H9 (cell line): Measurements from ENCODE around the gene IL26. TPM values are rescaled to one million over a fixed set of nuclear protein-coding genes. Genes with fewer than 3 reads are reported as not detected.

Experiments used
- DNase-seq: peaks from one replicate; pipeline ENCODE4 v3.0.0-alpha.2; 2017
- H2AFZ ChIP-seq: one replicate; pipeline ENCODE4 v1.6.1; 2013; ENCODE audit warnings: mild to moderate bottlenecking, low read length, control low read depth, moderate library complexity
- H2AK5ac ChIP-seq: 2 replicates; pipeline ENCODE4 v1.6.1; 2013; ENCODE audit warnings: low read length, control low read depth, mixed read lengths; ENCODE audit not compliant: insufficient read length
- H2BK120ac ChIP-seq: one replicate; pipeline ENCODE4 v1.6.1; 2013; ENCODE audit warnings: low read depth, mild to moderate bottlenecking, low read length, control low read depth, inconsistent platforms; ENCODE audit not compliant: poor library complexity, severe bottlenecking
- H2BK12ac ChIP-seq: 2 replicates; pipeline ENCODE4 v1.6.1; 2013; ENCODE audit warnings: low read length, control low read depth, mixed read lengths, low read depth; ENCODE audit not compliant: insufficient read length
- H2BK15ac ChIP-seq: 2 replicates; pipeline ENCODE4 v1.6.1; 2013; ENCODE audit warnings: low read depth, low read length, control low read depth
- H2BK20ac ChIP-seq: one replicate; pipeline ENCODE4 v1.6.1; 2013; ENCODE audit warnings: low read depth, mild to moderate bottlenecking, low read length, control low read depth, inconsistent platforms; ENCODE audit not compliant: poor library complexity, severe bottlenecking
- H2BK5ac ChIP-seq: 2 replicates; pipeline ENCODE4 v1.6.1; 2013; ENCODE audit warnings: low read length, control low read depth, mixed read lengths; ENCODE audit not compliant: insufficient read length
- H3K14ac ChIP-seq: 2 replicates; pipeline ENCODE4 v1.6.1; 2013; ENCODE audit warnings: low read length, control low read depth; ENCODE audit not compliant: insufficient read depth
- H3K18ac ChIP-seq: 2 replicates; pipeline ENCODE4 v1.6.1; 2013; ENCODE audit warnings: low read depth, mild to moderate bottlenecking, mixed read lengths, low read length, control low read depth; ENCODE audit not compliant: insufficient read length
- H3K23ac ChIP-seq: 2 replicates; pipeline ENCODE4 v1.6.1; 2013; ENCODE audit warnings: low read length, control low read depth, mixed read lengths, low read depth; ENCODE audit not compliant: insufficient read length
- H3K23me2 ChIP-seq: 2 replicates; pipeline ENCODE4 v1.6.1; 2013; ENCODE audit warnings: low read depth, mild to moderate bottlenecking, mixed read lengths, low read length, control low read depth; ENCODE audit not compliant: insufficient read length, poor library complexity, severe bottlenecking
- H3K27ac ChIP-seq: 2 replicates; pipeline ENCODE4 v1.5.1; 2013; ENCODE audit warnings: low read length, control low read depth, mixed read lengths, low read depth; ENCODE audit not compliant: insufficient read length
- H3K27me3 ChIP-seq: 2 replicates; pipeline ENCODE4 v1.6.1; 2013; ENCODE audit warnings: low read length, control low read depth, inconsistent platforms; ENCODE audit not compliant: insufficient read depth
- H3K4ac ChIP-seq: 2 replicates; pipeline ENCODE4 v1.6.1; 2013; ENCODE audit warnings: low read depth, mild to moderate bottlenecking, control low read depth, inconsistent platforms, low read length, moderate library complexity
- H3K4me1 ChIP-seq: 2 replicates; pipeline ENCODE4 v1.6.1; 2013; ENCODE audit warnings: low read length, control low read depth, inconsistent platforms; ENCODE audit not compliant: insufficient read depth
- H3K4me2 ChIP-seq: 2 replicates; pipeline ENCODE4 v1.6.1; 2013; ENCODE audit warnings: low read length, control low read depth, mixed read lengths; ENCODE audit not compliant: insufficient read length, insufficient read depth
- H3K56ac ChIP-seq: 2 replicates; pipeline ENCODE4 v1.6.1; 2013; ENCODE audit warnings: low read depth, mild to moderate bottlenecking, mixed read lengths, low read length, control low read depth; ENCODE audit not compliant: insufficient read length
- H3K79me1 ChIP-seq: 2 replicates; pipeline ENCODE4 v1.6.1; 2013; ENCODE audit warnings: low read depth, mild to moderate bottlenecking, moderate library complexity, low read length, control low read depth, inconsistent platforms; ENCODE audit not compliant: insufficient read depth, poor library complexity, severe bottlenecking
- H3K79me2 ChIP-seq: 2 replicates; pipeline ENCODE4 v1.6.1; 2013; ENCODE audit warnings: low read length, control low read depth, inconsistent platforms; ENCODE audit not compliant: insufficient read depth
- H3K9ac ChIP-seq: 2 replicates; pipeline ENCODE4 v1.6.1; 2013; ENCODE audit warnings: low read length, control low read depth, mixed read lengths; ENCODE audit not compliant: insufficient read length; ENCODE audit errors: extremely low read depth
- H3K9me3 ChIP-seq: one replicate; pipeline ENCODE4 v1.6.1; 2013; ENCODE audit warnings: low read depth, low read length, inconsistent platforms; ENCODE audit not compliant: control insufficient read depth
- H3T11ph ChIP-seq: one replicate; pipeline ENCODE4 v1.6.1; 2013; ENCODE audit warnings: mild to moderate bottlenecking, low read length, control low read depth, inconsistent platforms
- H4K20me1 ChIP-seq: one replicate; pipeline ENCODE4 v1.6.1; 2013; ENCODE audit not compliant: control insufficient read depth, insufficient read length, insufficient read depth
- H4K5ac ChIP-seq: 2 replicates; pipeline ENCODE4 v1.6.1; 2013; ENCODE audit warnings: low read depth, mild to moderate bottlenecking, mixed read lengths, low read length, control low read depth; ENCODE audit not compliant: insufficient read length
- H4K8ac ChIP-seq: replicated peaks from 2 replicates; pipeline ENCODE4 v1.6.1; 2013; ENCODE audit warnings: low read length, control low read depth, mixed read lengths, low read depth; ENCODE audit not compliant: insufficient read length
- H4K91ac ChIP-seq: 2 replicates; pipeline ENCODE4 v1.6.1; 2013; ENCODE audit warnings: low read depth, mild to moderate bottlenecking, moderate library complexity, mixed read lengths, low read length, control low read depth; ENCODE audit not compliant: insufficient read length
- H3K27ac Mint-ChIP-seq, 3 experiments: 2 replicates in 2 of 3; 3 replicates in 1 of 3; pipeline ENCODE4 v1.8.0; 2020 to 2021; ENCODE audit warnings: mixed read lengths in 3 of 3, mild to moderate bottlenecking in 1 of 3, moderate library complexity in 1 of 3
- H3K27me3 Mint-ChIP-seq: 2 replicates; pipeline ENCODE4 v1.8.0; 2021; ENCODE audit warnings: low read depth, mild to moderate bottlenecking, moderate library complexity, mixed read lengths
- H3K36me3 Mint-ChIP-seq, 3 experiments: 2 replicates in 2 of 3; 3 replicates in 1 of 3; pipeline ENCODE4 v1.8.0; 2020 to 2021; ENCODE audit warnings: low read depth in 3 of 3, mixed read lengths in 3 of 3; ENCODE audit not compliant: insufficient read depth in 1 of 3
- H3K4me1 Mint-ChIP-seq, 2 experiments: 2 replicates each; pipeline ENCODE4 v1.8.0; 2020; ENCODE audit warnings: mixed read lengths in 2 of 2
- H3K4me3 Mint-ChIP-seq, 2 experiments: 2 replicates in 1 of 2; 3 replicates in 1 of 2; pipeline ENCODE4 v1.8.0; 2020 to 2021; ENCODE audit warnings: mild to moderate bottlenecking in 2 of 2, mixed read lengths in 2 of 2, moderate library complexity in 1 of 2
- H3K9me3 Mint-ChIP-seq, 2 experiments: 2 replicates in 1 of 2; 3 replicates in 1 of 2; pipeline ENCODE4 v1.8.0; 2020; ENCODE audit warnings: mild to moderate bottlenecking in 2 of 2, mixed read lengths in 2 of 2, moderate library complexity in 1 of 2
- CTCF ChIP-seq: fragments of 200-600 bp; sonication (generic); conservative IDR thresholded peaks from 3 replicates; pipeline ENCODE4 v1.8.0; 2021; ENCODE audit warnings: antibody characterized with exemption, mild to moderate bottlenecking
- WGBS: extraction: QIAGEN DNeasy Blood & Tissue Kit; methylation state at CpG from one replicate; pipeline ENCODE4 v1.1.7; 2013; ENCODE audit warnings: missing lambda C conversion rate, low lambda C conversion rate, mixed read lengths; ENCODE audit not compliant: insufficient read length; ENCODE audit errors: extremely low coverage; 5-methylcytosine and 5-hydroxymethylcytosine counted together
- total RNA-seq: library from RNA; stranded (reverse); gene quantifications from 2 replicates; pipeline ENCODE4 v1.2.1, GENCODE V29; 2021

Gene IL26
- total RNA-seq, 1 experiment from 2014 or later, result not detected

DNA sequence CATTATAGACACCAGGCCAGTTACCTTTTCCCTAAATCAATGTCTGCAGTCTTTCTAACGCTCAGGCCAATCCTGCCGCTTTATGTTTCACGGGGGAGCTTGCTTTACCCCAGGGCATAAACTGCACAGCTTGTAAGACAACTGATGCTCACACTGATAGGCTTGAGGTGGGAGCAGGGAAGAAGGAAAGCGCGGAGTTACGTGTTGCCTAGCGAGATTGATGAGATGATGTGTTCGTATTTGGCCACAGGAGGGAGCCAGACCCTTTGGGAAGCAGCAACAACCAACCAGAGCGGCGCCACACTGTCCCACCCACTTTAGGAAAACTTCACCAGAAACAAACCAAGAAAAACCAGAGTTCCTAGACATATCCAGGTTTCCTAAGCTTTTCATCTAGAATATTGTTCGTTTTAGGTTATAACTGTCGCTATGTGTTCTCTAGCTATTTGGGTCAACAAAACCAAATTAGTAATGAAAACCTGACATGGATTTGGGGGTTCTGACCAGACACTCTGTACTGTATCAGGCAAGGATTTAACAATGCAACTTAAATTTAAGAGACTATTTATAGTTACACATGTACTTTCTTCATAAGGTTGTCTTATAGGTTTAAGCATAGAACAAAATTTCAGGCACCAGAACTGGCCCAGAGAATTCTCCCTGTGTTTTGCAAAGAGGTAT, 2.4 kb downstream of the IL26 start:
- Histone ChIP-seq H3K79me1 (no peaks in the 10 kb centered on the region), H4K8ac (no peak overlapping the region), H2BK120ac (no peak overlapping the region), H2BK12ac (no peak overlapping the region), H3K23ac (no peak overlapping the region), H3K4ac (no peak overlapping the region), H4K20me1 (no peaks in the 10 kb centered on the region), H3K27me3 (no peaks in the 10 kb centered on the region), H3K18ac (no peak overlapping the region), H2BK20ac (no peak overlapping the region), H3K79me2 (no peaks in the 10 kb centered on the region), H3K4me1 (no peaks in the 10 kb centered on the region), H3K9me3 (no peaks in the 10 kb centered on the region), H3K23me2 (no peaks in the 10 kb centered on the region), H4K5ac (no peak overlapping the region), H2AFZ (no peak overlapping the region), H3T11ph (no peak overlapping the region), H2BK5ac (no peak overlapping the region), H3K4me2 (no peak overlapping the region), H2AK5ac (no peak overlapping the region), H2BK15ac (no peak overlapping the region), H4K91ac (no peak overlapping the region), H3K27ac (no peak overlapping the region), H3K56ac (no peak overlapping the region), H3K9ac (no peak overlapping the region), H3K14ac (no peak overlapping the region)
- no peaks in the 10 kb centered on the region for H3K36me3 Mint-ChIP-seq
- H3K27me3 Mint-ChIP-seq, result peaks cover 2% of the 10 kb centered on the region; the same call in 1 of the 2 replicates
- no peak overlapping the region for H3K4me3 Mint-ChIP-seq
- peaks cover 8% of the 10 kb centered on the region in 2 experiments; a peak in 3 of 4 replicates for H3K4me1 Mint-ChIP-seq
- peak; percentile 89 for TF ChIP-seq CTCF
- DNase-seq, result peak; percentile 92
- no peaks in the 10 kb centered on the region for H3K9me3 Mint-ChIP-seq
- H3K27ac Mint-ChIP-seq, result no peak overlapping the region; a peak in 1 of 7 replicates
- no CpG with 5 or more reads among the region's 12 CpGs for WGBS
